Endodermal cell (in vitro differentiated cells): ENCODE results near the gene ZNF480. TPM values are rescaled to one million over a fixed set of nuclear protein-coding genes. Genes with fewer than 3 reads are reported as not detected.

Experiments
- DNase-seq: peaks from one replicate; pipeline ENCODE4 v3.0.0-alpha.2; 2017
- H3K27ac ChIP-seq: 2 replicates; pipeline ENCODE4 v1.5.1; 2013; ENCODE audit warnings: mild to moderate bottlenecking, low read depth, low read length, moderate library complexity
- H3K27me3 ChIP-seq: 2 replicates; pipeline ENCODE4 v1.6.1; 2013; ENCODE audit warnings: mild to moderate bottlenecking, low read length, moderate library complexity; ENCODE audit not compliant: insufficient read depth, control insufficient read depth, poor library complexity, severe bottlenecking
- H3K36me3 ChIP-seq: 2 replicates; pipeline ENCODE4 v1.7.0; 2013; ENCODE audit warnings: mild to moderate bottlenecking, low read length, moderate library complexity; ENCODE audit not compliant: control insufficient read depth, insufficient read depth
- H3K4me1 ChIP-seq: one replicate; pipeline ENCODE4 v1.7.0; 2013; ENCODE audit warnings: low read length; ENCODE audit not compliant: control insufficient read depth, insufficient read depth
- H3K4me3 ChIP-seq: 2 replicates; pipeline ENCODE4 v1.5.1; 2013; ENCODE audit warnings: mild to moderate bottlenecking, low read length, moderate library complexity
- H3K9ac ChIP-seq: 2 replicates; pipeline ENCODE4 v1.6.1; 2013; ENCODE audit warnings: mild to moderate bottlenecking, low read length, moderate library complexity; ENCODE audit not compliant: poor library complexity, severe bottlenecking; ENCODE audit errors: extremely low read depth
- H3K9me3 ChIP-seq: 2 replicates; pipeline ENCODE4 v1.6.1; 2013; ENCODE audit warnings: mild to moderate bottlenecking, low read length, moderate library complexity; ENCODE audit not compliant: control insufficient read depth
- H3K27ac Mint-ChIP-seq: 2 replicates; pipeline ENCODE4 v1.8.0; 2020; ENCODE audit warnings: mixed read lengths
- H3K27me3 Mint-ChIP-seq: 2 replicates; pipeline ENCODE4 v1.8.0; 2021; ENCODE audit warnings: mild to moderate bottlenecking, mixed read lengths; ENCODE audit not compliant: insufficient read depth
- H3K36me3 Mint-ChIP-seq: 2 replicates; pipeline ENCODE4 v1.8.0; 2020; ENCODE audit warnings: low read depth, mixed read lengths
- H3K4me1 Mint-ChIP-seq: 2 replicates; pipeline ENCODE4 v1.8.0; 2020; ENCODE audit warnings: mixed read lengths
- H3K4me3 Mint-ChIP-seq: 2 replicates; pipeline ENCODE4 v1.8.0; 2020; ENCODE audit warnings: mild to moderate bottlenecking, moderate library complexity, mixed read lengths
- H3K9me3 Mint-ChIP-seq: 2 replicates; pipeline ENCODE4 v1.8.0; 2020; ENCODE audit warnings: mild to moderate bottlenecking, mixed read lengths
- CTCF ChIP-seq: fragments of 200-600 bp; sonication (generic); conservative IDR thresholded peaks from 2 replicates; pipeline ENCODE4 v1.5.0; 2021; ENCODE audit warnings: antibody characterized with exemption, mild to moderate bottlenecking
- WGBS, 2 experiments: methylation state at CpG; one replicate each; pipeline versions ENCODE4 v1.1.5 to v1.1.7; 2013; ENCODE audit warnings: missing lambda C conversion rate in 2 of 2, mixed read lengths in 1 of 2; ENCODE audit not compliant: insufficient coverage in 1 of 2, insufficient read length in 1 of 2; 5-methylcytosine and 5-hydroxymethylcytosine counted together
- total RNA-seq, 2 donors: library from RNA; stranded (reverse); fragmentation: NEBNext Ultra II Directional in 1 of 2; extraction: Animal tissue kit (Norgen Biotek cat#: 25700) in 1 of 2; gene quantifications; 2 replicates in 1 of 2; 3 replicates in 1 of 2; pipeline ENCODE4 v1.2.1, GENCODE V29; 2021

Gene ZNF480
- total RNA-seq, 2 donors from 2014 or later = 31.1 to 38.5 TPM

- peaks cover 18% of the 10 kb centered on the region for H3K4me1 Mint-ChIP-seq
- peaks cover 68% of the 10 kb centered on the region for H3K36me3 Mint-ChIP-seq
- DNase-seq = no peak
- peaks cover 17% of the 10 kb centered on the region for H3K9me3 Mint-ChIP-seq
- H3K27ac Mint-ChIP-seq = no peak overlapping the region
- no peaks in the 10 kb centered on the region for H3K27me3 Mint-ChIP-seq
- no peak overlapping the region for H3K4me3 Mint-ChIP-seq
- Histone ChIP-seq H3K9ac (no peak overlapping the region), H3K4me1 (no peaks in the 10 kb centered on the region), H3K9me3 (peaks cover 25% of the 10 kb centered on the region), H3K36me3 (peaks cover 41% of the 10 kb centered on the region), H3K4me3 (no peak overlapping the region), H3K27me3 (no peaks in the 10 kb centered on the region), H3K27ac (no peak overlapping the region)
- WGBS, 2 experiments = 77 to 83% methylated on average over 5 of the region's 5 CpGs
- TF ChIP-seq CTCF = no peak
These were observed 22.8 kb upstream of the ZNF480 start for GRCh38 chr19:52274191-52274590.

- peaks cover 19% of the 10 kb centered on the region for H3K9me3 Mint-ChIP-seq
- Histone ChIP-seq H3K9me3 (peaks cover 25% of the 10 kb centered on the region), H3K27me3 (no peaks in the 10 kb centered on the region), H3K9ac (no peak overlapping the region), H3K4me1 (no peaks in the 10 kb centered on the region), H3K36me3 (peaks cover 37% of the 10 kb centered on the region), H3K27ac (no peak overlapping the region), H3K4me3 (no peak overlapping the region)
- TF ChIP-seq CTCF = no peak
- H3K4me3 Mint-ChIP-seq = no peak overlapping the region
- H3K36me3 Mint-ChIP-seq = peaks cover 70% of the 10 kb centered on the region
- no peak for DNase-seq
- no peak overlapping the region for H3K27ac Mint-ChIP-seq
- 88% methylated on average over 5 of the region's 5 CpGs; no CpG with 5 or more reads in 1 of the 2 experiments for WGBS, 2 experiments
- H3K27me3 Mint-ChIP-seq = no peaks in the 10 kb centered on the region
- peaks cover 11% of the 10 kb centered on the region for H3K4me1 Mint-ChIP-seq
These were observed 21.0 kb upstream of the ZNF480 start for GRCh38 chr19:52275988-52276387.

- Mint-ChIP-seq H3K9me3 (peaks cover 19% of the 10 kb centered on the region), H3K27me3 (no peaks in the 10 kb centered on the region), H3K36me3 (peaks cover 66% of the 10 kb centered on the region), H3K4me1 (peaks cover 6% of the 10 kb centered on the region), H3K4me3 (no peak overlapping the region), H3K27ac (no peak overlapping the region)
- 89 to 92% methylated on average over 5 to 6 of the region's 6 CpGs for WGBS, 2 experiments
- H3K9ac ChIP-seq = no peak overlapping the region
- peaks cover 12% of the 10 kb centered on the region for H3K9me3 ChIP-seq
- H3K36me3 ChIP-seq = peaks cover 32% of the 10 kb centered on the region
- H3K4me3 ChIP-seq = no peak overlapping the region
- no peaks in the 10 kb centered on the region for H3K4me1 ChIP-seq
- no peak for DNase-seq
- TF ChIP-seq CTCF = no peak
- H3K27ac ChIP-seq = no peak overlapping the region
- H3K27me3 ChIP-seq = no peaks in the 10 kb centered on the region
These were observed 19.5 kb upstream of the ZNF480 start for GRCh38 chr19:52277471-52277870.
